Measurements from ENCODE around the gene ABHD12B. TPM values are rescaled to one million over a fixed set of nuclear protein-coding genes. Genes with fewer than 3 reads are reported as not detected.
A peak's percentile ranks its signal among the peaks of the same experiment; 100 is the strongest.

Gene ABHD12B
- total RNA-seq, 2 experiments from 2014 or later = not detected

GRCh38 chr14:50825307-50825706, 46.5 kb upstream of the ABHD12B start:
- H3K4me3 Mint-ChIP-seq = no peak overlapping the region
- no peaks in the 10 kb centered on the region for H3K9me3 Mint-ChIP-seq

DNA sequence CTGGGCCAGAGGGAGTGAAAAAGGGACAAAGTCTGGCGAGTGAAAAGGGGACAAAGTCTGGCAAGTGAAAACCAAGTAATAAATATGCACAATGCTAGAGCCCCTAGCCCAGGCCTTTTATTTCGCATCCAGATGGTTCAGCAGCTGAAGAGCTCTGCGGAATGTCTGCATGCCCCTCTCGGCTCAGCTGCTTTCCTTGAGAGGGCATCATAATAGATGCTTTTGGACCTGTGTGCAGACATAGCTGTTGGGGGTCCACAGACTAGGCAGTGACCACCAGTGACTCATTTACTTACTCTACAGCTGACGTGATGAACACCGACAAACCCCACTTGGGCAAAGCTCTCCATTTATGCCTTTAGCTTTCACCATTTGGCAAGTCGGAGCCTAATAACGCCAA, 45.2 kb upstream of the ABHD12B start:
- peak overlapping the region; percentile 38 for H3K27ac Mint-ChIP-seq
- no peaks in the 10 kb centered on the region for H3K27me3 Mint-ChIP-seq
- ATAC-seq (no peak), DNase-seq (no peak)
- H3K4me1 Mint-ChIP-seq (ENCODE audit: low read depth) = peaks cover 69% of the 10 kb centered on the region
- H3K36me3 Mint-ChIP-seq (ENCODE audit: low read depth) = peaks cover 21% of the 10 kb centered on the region
- ChIA-PET POLR2A (interaction anchor here (0.9 to 2.3 kb wide), 3 partner anchors 9 to 49 kb away, joined by 3 to 5 read pairs (median 3); no protein-coding TSS in a partner anchor), CTCF (interaction anchor here (0.9 to 14.9 kb wide), 7 partner anchors 8 to 51 kb away, joined by 3 to 114 read pairs (median 4); no protein-coding TSS in a partner anchor)
- no peak overlapping the region for H3K4me3 Mint-ChIP-seq
- TF ChIP-seq, protein P1, sequence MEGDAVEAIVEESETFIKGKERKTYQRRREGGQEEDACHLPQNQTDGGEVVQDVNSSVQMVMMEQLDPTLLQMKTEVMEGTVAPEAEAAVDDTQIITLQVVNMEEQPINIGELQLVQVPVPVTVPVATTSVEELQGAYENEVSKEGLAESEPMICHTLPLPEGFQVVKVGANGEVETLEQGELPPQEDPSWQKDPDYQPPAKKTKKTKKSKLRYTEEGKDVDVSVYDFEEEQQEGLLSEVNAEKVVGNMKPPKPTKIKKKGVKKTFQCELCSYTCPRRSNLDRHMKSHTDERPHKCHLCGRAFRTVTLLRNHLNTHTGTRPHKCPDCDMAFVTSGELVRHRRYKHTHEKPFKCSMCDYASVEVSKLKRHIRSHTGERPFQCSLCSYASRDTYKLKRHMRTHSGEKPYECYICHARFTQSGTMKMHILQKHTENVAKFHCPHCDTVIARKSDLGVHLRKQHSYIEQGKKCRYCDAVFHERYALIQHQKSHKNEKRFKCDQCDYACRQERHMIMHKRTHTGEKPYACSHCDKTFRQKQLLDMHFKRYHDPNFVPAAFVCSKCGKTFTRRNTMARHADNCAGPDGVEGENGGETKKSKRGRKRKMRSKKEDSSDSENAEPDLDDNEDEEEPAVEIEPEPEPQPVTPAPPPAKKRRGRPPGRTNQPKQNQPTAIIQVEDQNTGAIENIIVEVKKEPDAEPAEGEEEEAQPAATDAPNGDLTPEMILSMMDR (IDR thresholded peaks at IDR 0.05) = no peak
- no peaks in the 10 kb centered on the region for H3K9me3 Mint-ChIP-seq
- intact Hi-C loops (cut with micrococcal nuclease) = loop anchor here (5.0 kb wide), 1 partner anchor 34 kb away; no protein-coding TSS in a partner anchor

More at GRCh38 chr14:50825307-50825706, 46.5 kb upstream of the ABHD12B start:
- H3K27me3 Mint-ChIP-seq = no peaks in the 10 kb centered on the region
- TF ChIP-seq, protein P1 (IDR thresholded peaks at IDR 0.05) = no peak
- H3K27ac Mint-ChIP-seq = peak overlapping the region; percentile 12
- DNase-seq (no peak), ATAC-seq (no peak)
- H3K36me3 Mint-ChIP-seq (ENCODE audit: low read depth) = peaks cover 32% of the 10 kb centered on the region
- intact Hi-C loops (cut with micrococcal nuclease) = loop anchor here (5.0 kb wide), 1 partner anchor 33 kb away; no protein-coding TSS in a partner anchor
- ChIA-PET CTCF (no interaction called here), POLR2A (interaction anchor here (0.6 to 1.3 kb wide), 3 partner anchors 10 to 25 kb away, joined by 3 to 4 read pairs (median 3); no protein-coding TSS in a partner anchor)
- peaks cover 79% of the 10 kb centered on the region for H3K4me1 Mint-ChIP-seq (ENCODE audit: low read depth)

DNA sequence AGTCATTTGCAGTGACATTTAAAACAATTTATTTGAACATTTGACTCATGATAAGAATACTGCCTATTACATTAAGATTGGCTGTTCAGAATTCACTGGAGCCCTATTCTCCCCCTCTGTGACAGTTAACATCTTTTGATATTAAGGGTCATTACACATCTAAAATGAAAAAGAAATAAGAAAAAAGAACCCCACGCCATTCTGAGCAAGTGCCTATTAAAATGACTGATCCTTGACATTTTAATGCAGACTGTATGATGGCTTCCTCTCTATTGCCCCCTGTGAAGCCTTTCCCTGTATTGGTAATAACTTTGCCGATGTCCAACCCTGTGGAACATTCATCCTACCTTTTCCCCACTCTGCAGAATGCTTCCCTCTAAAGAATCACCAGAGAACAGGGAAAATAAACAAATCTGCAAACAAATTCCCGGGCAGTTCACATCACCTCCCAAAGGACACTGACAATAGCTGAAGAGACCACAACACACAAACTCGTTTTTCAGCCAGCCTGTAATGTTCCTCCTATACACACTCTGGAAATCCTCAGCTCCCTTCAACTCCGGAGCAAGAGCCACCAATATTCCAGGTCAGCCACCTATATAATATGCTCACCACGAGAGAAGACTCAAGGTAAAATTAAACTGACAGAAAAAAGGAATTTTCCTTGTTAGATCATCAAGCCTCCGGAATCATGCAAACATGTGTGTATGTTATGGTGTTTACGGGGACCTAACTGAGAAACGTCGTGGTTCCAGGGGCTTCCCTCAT, 42.9 kb upstream of the ABHD12B start:
- no peak for ATAC-seq
- Mint-ChIP-seq H3K36me3 (ENCODE audit: low read depth) (peaks cover 18% of the 10 kb centered on the region), H3K4me1 (ENCODE audit: low read depth) (peaks cover 59% of the 10 kb centered on the region), H3K27me3 (no peaks in the 10 kb centered on the region), H3K27ac (peak overlapping the region; percentile 83), H3K4me3 (peak overlapping the region; percentile 83), H3K9me3 (no peaks in the 10 kb centered on the region)
- TF ChIP-seq, protein P1 (IDR thresholded peaks at IDR 0.05) = peak; percentile 13
- ChIA-PET CTCF (interaction anchor here (0.9 to 14.9 kb wide), 8 partner anchors 12 to 55 kb away, joined by 3 to 114 read pairs (median 6); no protein-coding TSS in a partner anchor), POLR2A (interaction anchor here (0.9 to 5.6 kb wide), 15 partner anchors 8 to 51 kb away, joined by 3 to 39 read pairs (median 5); no protein-coding TSS in a partner anchor)
- intact Hi-C loops (cut with micrococcal nuclease) = loop anchor here (1.0 to 5.0 kb wide), 2 partner anchors 29 to 37 kb away; no protein-coding TSS in a partner anchor
- no peak for DNase-seq

GRCh38 chr14:50829489-50830043, 42.3 kb upstream of the ABHD12B start:
- H3K9me3 Mint-ChIP-seq = no peaks in the 10 kb centered on the region
- intact Hi-C loops (cut with micrococcal nuclease) = loop anchor here (1.0 to 5.0 kb wide), 2 partner anchors 29 to 37 kb away; no protein-coding TSS in a partner anchor
- ATAC-seq = peak; percentile 2
- H3K27me3 Mint-ChIP-seq = no peaks in the 10 kb centered on the region
- H3K36me3 Mint-ChIP-seq (ENCODE audit: low read depth) = peaks cover 18% of the 10 kb centered on the region
- peaks cover 57% of the 10 kb centered on the region for H3K4me1 Mint-ChIP-seq (ENCODE audit: low read depth)
- ChIA-PET CTCF (interaction anchor here (0.9 to 14.9 kb wide), 8 partner anchors 13 to 93 kb away, joined by 3 to 114 read pairs (median 5); no protein-coding TSS in a partner anchor), POLR2A (interaction anchor here (0.9 to 5.6 kb wide), 15 partner anchors 8 to 52 kb away, joined by 3 to 39 read pairs (median 6); no protein-coding TSS in a partner anchor)
- TF ChIP-seq, protein P1 (IDR thresholded peaks at IDR 0.05) = no peak
- H3K4me3 Mint-ChIP-seq = peak overlapping the region; percentile 83
- peak; percentile 17 for DNase-seq
- peak overlapping the region; percentile 83 for H3K27ac Mint-ChIP-seq

Measured in activated CD8-positive, alpha-beta T cell treated with anti-CD3 and anti-CD28 coated beads for 36 hours (primary cell).